PC-3 (cell line): Measurements from ENCODE around the gene ATP8B3. TPM values are rescaled to one million over a fixed set of nuclear protein-coding genes. Genes with fewer than 3 reads are reported as not detected.

Source experiments
- ATAC-seq: fragments of 200-7000 bp; cut with Tn5 transposase; 2 replicates; pipeline ENCODE4 v1.9.1; 2020; ENCODE audit warnings: mild to moderate bottlenecking, moderate library complexity
- BruUV-seq: library from RNA; stranded (reverse); fragments of 400-500 nt; replicated peaks from 2 replicates; lab custom pipeline; 2021; lab: Mats Ljungman, UMichigan
- CTCF ChIA-PET: fragments of 300-600 bp; sonication (Branson Sonifier 250); formaldehyde crosslinking; loops from one replicate; lab custom pipeline; 2022; ENCODE audit warnings: antibody characterized with exemption; lab: Charles Lee
- POLR2A ChIA-PET: fragments of 300-600 bp; sonication (Branson Sonifier 250); formaldehyde crosslinking; loops from one replicate; lab custom pipeline; 2022; ENCODE audit warnings: antibody characterized with exemption; ENCODE audit not compliant: unreplicated experiment; lab: Charles Lee
- DNase-seq: peaks from one replicate; pipeline ENCODE4 v3.0.0-alpha.2; 2015
- H2AFZ ChIP-seq: fragments of 300-600 bp; sonication (generic); 2 replicates; pipeline ENCODE4 v1.6.0; 2016; ENCODE audit warnings: antibody characterized with exemption, low read length
- H3F3A ChIP-seq: fragments of 300-600 bp; sonication (generic); one replicate; pipeline ENCODE4 v1.6.0; 2017; ENCODE audit warnings: antibody characterized with exemption, low read length, control low read depth, mild to moderate bottlenecking; ENCODE audit not compliant: unreplicated experiment
- H3K27ac ChIP-seq: fragments of 300-600 bp; sonication (generic); 2 replicates; pipeline ENCODE4 v1.5.1; 2016; ENCODE audit warnings: mild to moderate bottlenecking, low read length
- H3K27me3 ChIP-seq: fragments of 300-600 bp; sonication (generic); 2 replicates; pipeline ENCODE4 v1.6.1; 2016; ENCODE audit warnings: low read length, mixed read lengths
- H3K36me3 ChIP-seq: fragments of 300-600 bp; sonication (generic); 2 replicates; pipeline ENCODE4 v1.6.1; 2016; ENCODE audit warnings: low read depth, mixed run types, low read length, mixed read lengths
- H3K4me1 ChIP-seq: fragments of 300-600 bp; sonication (generic); 2 replicates; pipeline ENCODE4 v1.5.1; 2016; ENCODE audit warnings: low read length; ENCODE audit not compliant: insufficient read depth
- H3K4me2 ChIP-seq: fragments of 300-600 bp; sonication (generic); 2 replicates; pipeline ENCODE4 v1.6.0; 2016; ENCODE audit warnings: low read length
- H3K4me3 ChIP-seq: fragments of 300-600 bp; sonication (generic); 2 replicates; pipeline ENCODE4 v1.5.1; 2016; ENCODE audit warnings: mild to moderate bottlenecking, low read length, mixed read lengths
- H3K79me2 ChIP-seq: fragments of 300-600 bp; sonication (generic); 2 replicates; pipeline ENCODE4 v1.6.1; 2017; ENCODE audit warnings: low read length, mixed read lengths
- H3K9ac ChIP-seq: fragments of 300-600 bp; sonication (generic); 2 replicates; pipeline ENCODE4 v1.6.0; 2016; ENCODE audit warnings: mild to moderate bottlenecking, low read length
- H3K9me2 ChIP-seq: fragments of 300-600 bp; sonication (generic); replicated peaks from 2 replicates; pipeline ENCODE4 v1.6.1; 2016; ENCODE audit warnings: mixed run types, low read length, mixed read lengths
- H3K9me3 ChIP-seq: fragments of 300-600 bp; sonication (generic); 2 replicates; pipeline ENCODE4 v1.6.1; 2016; ENCODE audit warnings: low read length, mixed read lengths
- H4K20me1 ChIP-seq: fragments of 300-600 bp; sonication (generic); 2 replicates; pipeline ENCODE4 v1.6.1; 2016; ENCODE audit warnings: low read length, mixed read lengths
- CTCF ChIP-seq: fragments of 300-600 bp; sonication (generic); conservative IDR thresholded peaks from 2 replicates; pipeline ENCODE4 v1.5.1; 2017; ENCODE audit warnings: antibody characterized with exemption, low read depth, mild to moderate bottlenecking, low read length
- EZH2 ChIP-seq: fragments of 300-600 bp; sonication (generic); IDR thresholded peaks from one replicate; pipeline ENCODE4 v1.6.1; 2017; ENCODE audit warnings: antibody characterized with exemption, mild to moderate bottlenecking, low read length; ENCODE audit not compliant: unreplicated experiment
- EZH2phosphoT487 ChIP-seq: fragments of 300-600 bp; sonication (generic); IDR thresholded peaks from 2 replicates; pipeline ENCODE4 v1.6.1; 2018; ENCODE audit warnings: mild to moderate bottlenecking, antibody characterized with exemption, low read length, borderline replicate concordance
- intact Hi-C: fragments of 100-400 bp; cut with micrococcal nuclease; formaldehyde crosslinking; loops from 2 replicates; pipeline ENCODE4 v1.9.0; 2023
- total RNA-seq: library from RNA; depleted of rRNA; stranded (reverse); fragments of >200 nt; gene quantifications from 2 replicates; pipeline ENCODE4 v1.2.3, GENCODE V29; 2014

The ATP8B3 gene
- total RNA-seq, 1 experiment from 2014 or later = 4.2 TPM

- H3K4me1 ChIP-seq = peaks cover 15% of the 10 kb centered on the region; the same call in 1 of the 2 replicates
- H3K9ac ChIP-seq = no peak overlapping the region
- peaks cover 72% of the 10 kb centered on the region for H3K79me2 ChIP-seq
- H3K9me2 ChIP-seq = no peaks in the 10 kb centered on the region
- no peak for TF ChIP-seq EZH2
- TF ChIP-seq EZH2phosphoT487 = no peak
- no peak overlapping the region for H3K4me2 ChIP-seq
- ChIA-PET POLR2A (no interaction called here), CTCF (no interaction called here)
- ATAC-seq = no peak
- H3K27me3 ChIP-seq = no peaks in the 10 kb centered on the region
- no peak overlapping the region for H2AFZ ChIP-seq
- peaks cover 20% of the 10 kb centered on the region for H4K20me1 ChIP-seq
- no peaks in the 10 kb centered on the region for H3K36me3 ChIP-seq
- no peak for DNase-seq
- H3K9me3 ChIP-seq = no peaks in the 10 kb centered on the region
- no peaks in the 10 kb centered on the region for H3F3A ChIP-seq
- BruUV-seq = no TSS peak
- H3K27ac ChIP-seq = no peak overlapping the region
- intact Hi-C loops = no loop called here
- H3K4me3 ChIP-seq = no peak overlapping the region
These were observed 44.2 kb upstream of the ATP8B3 start for GRCh38 chr19:1856345-1856697.

- intact Hi-C loops = no loop called here
- ChIA-PET CTCF (no interaction called here), POLR2A (no interaction called here)
- TF ChIP-seq CTCF (no peak), EZH2phosphoT487 (no peak), EZH2 (no peak)
- H2AFZ ChIP-seq = no peak overlapping the region
- no peak for DNase-seq
- peaks cover 67% of the 10 kb centered on the region for H3K79me2 ChIP-seq
- no TSS peak for BruUV-seq
- H3K9me3 ChIP-seq = no peaks in the 10 kb centered on the region
- H3K9ac ChIP-seq = no peak overlapping the region
- ATAC-seq = no peak
- no peak overlapping the region for H3K4me2 ChIP-seq
- peaks cover 15% of the 10 kb centered on the region; the same call in 1 of the 2 replicates for H3K4me1 ChIP-seq
- no peak overlapping the region for H3K4me3 ChIP-seq
- H4K20me1 ChIP-seq = peaks cover 15% of the 10 kb centered on the region
- no peaks in the 10 kb centered on the region for H3F3A ChIP-seq
- H3K9me2 ChIP-seq = no peaks in the 10 kb centered on the region
- no peaks in the 10 kb centered on the region for H3K27me3 ChIP-seq
- no peak overlapping the region for H3K27ac ChIP-seq
- no peaks in the 10 kb centered on the region for H3K36me3 ChIP-seq
These were observed 43.8 kb upstream of the ATP8B3 start for GRCh38 chr19:1855828-1856255.

GRCh38 chr19:1855040-1855827, 43.2 kb upstream of the ATP8B3 start:
- H3K9me2 ChIP-seq = no peaks in the 10 kb centered on the region
- intact Hi-C loops = no loop called here
- H3K79me2 ChIP-seq = peaks cover 61% of the 10 kb centered on the region
- H3K9ac ChIP-seq = no peak overlapping the region
- H3K9me3 ChIP-seq = no peaks in the 10 kb centered on the region
- peaks cover 9% of the 10 kb centered on the region; the same call in 1 of the 2 replicates for H4K20me1 ChIP-seq
- H3K4me1 ChIP-seq = peaks cover 9% of the 10 kb centered on the region; the same call in 1 of the 2 replicates
- ATAC-seq (peak; percentile 60), DNase-seq (peak; percentile 38)
- no peak for TF ChIP-seq EZH2
- TF ChIP-seq CTCF = no peak
- no peak for TF ChIP-seq EZH2phosphoT487
- no peak overlapping the region for H3K27ac ChIP-seq
- ChIA-PET POLR2A (interaction anchor here (0.6 kb wide), 1 partner anchor 197 kb away, joined by 6 read pairs; no protein-coding TSS in a partner anchor), CTCF (no interaction called here)
- no peaks in the 10 kb centered on the region for H3F3A ChIP-seq
- H3K36me3 ChIP-seq = no peaks in the 10 kb centered on the region
- H3K4me2 ChIP-seq = no peak overlapping the region
- no peak overlapping the region for H2AFZ ChIP-seq
- H3K27me3 ChIP-seq = no peaks in the 10 kb centered on the region
- H3K4me3 ChIP-seq = no peak overlapping the region
- no TSS peak for BruUV-seq
